ENCODE results near the gene MTREX. TPM values are rescaled to one million over a fixed set of nuclear protein-coding genes. Genes with fewer than 3 reads are reported as not detected.

MTREX gene
- total RNA-seq, 1 experiment from 2014 or later = 123 TPM

- H4K20me1 ChIP-seq (ENCODE audit: control insufficient read depth, insufficient read depth, insufficient read length) = no peaks in the 10 kb centered on the region
- H3K9ac ChIP-seq (ENCODE audit: extremely low read depth, insufficient read length, low read length) = no peak overlapping the region
- no peaks in the 10 kb centered on the region; the same call in 1 of the 2 replicates for H3K4me1 ChIP-seq (ENCODE audit: insufficient read depth, low read length)
- TF ChIP-seq CTCF (conservative IDR thresholded peaks at IDR 0.05) = no peak
- H3K9me3 Mint-ChIP-seq = no peaks in the 10 kb centered on the region
- H3K27ac Mint-ChIP-seq = no peak overlapping the region; a peak in 1 of 7 replicates
- no peak overlapping the region for H3K4me3 Mint-ChIP-seq
- no peak overlapping the region for H3K18ac ChIP-seq (ENCODE audit: insufficient read length, low read depth, low read length)
- H3K36me3 Mint-ChIP-seq (ENCODE audit: insufficient read depth in 1 of 3, low read depth in 3 of 3) = peaks cover 10 to 46% (median 24%) of the 10 kb centered on the region in 3 experiments; a peak in 6 of 7 replicates
- H3K79me2 ChIP-seq (ENCODE audit: insufficient read depth, low read length) = no peaks in the 10 kb centered on the region
- H3K4me1 Mint-ChIP-seq = peaks cover 6 to 15% of the 10 kb centered on the region in 2 experiments
- H2BK15ac ChIP-seq (ENCODE audit: low read depth, low read length) = no peak overlapping the region
- no peaks in the 10 kb centered on the region for H3K27me3 ChIP-seq (ENCODE audit: insufficient read depth, low read length)
- H3T11ph ChIP-seq (ENCODE audit: low read length) = no peak overlapping the region
- H3K27me3 Mint-ChIP-seq (ENCODE audit: low read depth) = no peaks in the 10 kb centered on the region
- H2BK20ac ChIP-seq (ENCODE audit: low read depth, low read length, poor library complexity, severe bottlenecking) = no peak overlapping the region
- no peak overlapping the region for H2AFZ ChIP-seq (ENCODE audit: low read length)
- no peaks in the 10 kb centered on the region for H3K9me3 ChIP-seq (ENCODE audit: control insufficient read depth, low read depth, low read length)
- no peaks in the 10 kb centered on the region for H3K79me1 ChIP-seq (ENCODE audit: insufficient read depth, low read depth, low read length, poor library complexity, severe bottlenecking)
- H4K91ac ChIP-seq (ENCODE audit: insufficient read length, low read depth, low read length) = no peak overlapping the region
- no peak overlapping the region for H2AK5ac ChIP-seq (ENCODE audit: insufficient read length, low read length)
- no peak overlapping the region for H3K14ac ChIP-seq (ENCODE audit: insufficient read depth, low read length)
- H4K5ac ChIP-seq (ENCODE audit: insufficient read length, low read depth, low read length) = no peak overlapping the region
- H3K27ac ChIP-seq (ENCODE audit: insufficient read length, low read depth, low read length) = no peak overlapping the region
- H3K4ac ChIP-seq (ENCODE audit: low read depth, low read length) = no peak overlapping the region
- no peak overlapping the region for H2BK12ac ChIP-seq (ENCODE audit: insufficient read length, low read depth, low read length)
- H2BK120ac ChIP-seq (ENCODE audit: low read depth, low read length, poor library complexity, severe bottlenecking) = no peak overlapping the region
- no peak overlapping the region for H3K4me2 ChIP-seq (ENCODE audit: insufficient read depth, insufficient read length, low read length)
- no peaks in the 10 kb centered on the region for H3K23me2 ChIP-seq (ENCODE audit: insufficient read length, low read depth, low read length, poor library complexity, severe bottlenecking)
- H4K8ac ChIP-seq (replicated peaks; ENCODE audit: insufficient read length, low read depth, low read length) = no peak overlapping the region
- no peak overlapping the region for H3K23ac ChIP-seq (ENCODE audit: insufficient read length, low read depth, low read length)
- no peak overlapping the region for H2BK5ac ChIP-seq (ENCODE audit: insufficient read length, low read length)
- H3K56ac ChIP-seq (ENCODE audit: insufficient read length, low read depth, low read length) = no peak overlapping the region
- DNase-seq = no peak
Observed at GRCh38 chr5:55416306-55416705, 108.5 kb downstream of the MTREX start.
